ENCODE measurements around the gene PPT1.

PPT1 gene

GRCh38 chr1:40105028-40105427 is 8.0 kb upstream of the PPT1 start:
- no peak for DNase-seq (ENCODE audit: low spot score)
- TF ChIP-seq, protein P1, sequence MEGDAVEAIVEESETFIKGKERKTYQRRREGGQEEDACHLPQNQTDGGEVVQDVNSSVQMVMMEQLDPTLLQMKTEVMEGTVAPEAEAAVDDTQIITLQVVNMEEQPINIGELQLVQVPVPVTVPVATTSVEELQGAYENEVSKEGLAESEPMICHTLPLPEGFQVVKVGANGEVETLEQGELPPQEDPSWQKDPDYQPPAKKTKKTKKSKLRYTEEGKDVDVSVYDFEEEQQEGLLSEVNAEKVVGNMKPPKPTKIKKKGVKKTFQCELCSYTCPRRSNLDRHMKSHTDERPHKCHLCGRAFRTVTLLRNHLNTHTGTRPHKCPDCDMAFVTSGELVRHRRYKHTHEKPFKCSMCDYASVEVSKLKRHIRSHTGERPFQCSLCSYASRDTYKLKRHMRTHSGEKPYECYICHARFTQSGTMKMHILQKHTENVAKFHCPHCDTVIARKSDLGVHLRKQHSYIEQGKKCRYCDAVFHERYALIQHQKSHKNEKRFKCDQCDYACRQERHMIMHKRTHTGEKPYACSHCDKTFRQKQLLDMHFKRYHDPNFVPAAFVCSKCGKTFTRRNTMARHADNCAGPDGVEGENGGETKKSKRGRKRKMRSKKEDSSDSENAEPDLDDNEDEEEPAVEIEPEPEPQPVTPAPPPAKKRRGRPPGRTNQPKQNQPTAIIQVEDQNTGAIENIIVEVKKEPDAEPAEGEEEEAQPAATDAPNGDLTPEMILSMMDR (IDR thresholded peaks at IDR 0.05; ENCODE audit: extremely low read depth, missing control alignments) = no peak

DNA sequence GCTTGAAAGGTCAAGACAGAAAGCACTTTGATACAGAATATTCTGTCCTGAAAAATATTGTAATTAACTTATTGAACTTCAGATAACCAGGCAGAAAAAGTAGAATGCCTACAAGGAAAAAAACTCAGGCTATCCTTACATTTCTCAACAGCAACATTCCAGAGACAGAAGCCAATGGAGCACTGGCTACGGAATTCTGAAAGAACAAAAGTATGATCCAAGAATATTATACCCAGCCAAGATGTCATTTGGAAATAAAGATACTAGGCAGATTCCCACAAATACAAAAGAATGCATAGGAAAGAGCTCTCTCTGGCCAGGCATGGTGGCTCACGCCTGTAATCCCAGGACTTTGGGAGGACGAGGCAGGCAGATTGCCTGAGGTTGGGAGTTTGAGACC is 5.8 kb upstream of the PPT1 start:
- no peak for DNase-seq (ENCODE audit: low spot score)
- TF ChIP-seq, protein P1 (IDR thresholded peaks at IDR 0.05; ENCODE audit: extremely low read depth, missing control alignments) = no peak

DNA sequence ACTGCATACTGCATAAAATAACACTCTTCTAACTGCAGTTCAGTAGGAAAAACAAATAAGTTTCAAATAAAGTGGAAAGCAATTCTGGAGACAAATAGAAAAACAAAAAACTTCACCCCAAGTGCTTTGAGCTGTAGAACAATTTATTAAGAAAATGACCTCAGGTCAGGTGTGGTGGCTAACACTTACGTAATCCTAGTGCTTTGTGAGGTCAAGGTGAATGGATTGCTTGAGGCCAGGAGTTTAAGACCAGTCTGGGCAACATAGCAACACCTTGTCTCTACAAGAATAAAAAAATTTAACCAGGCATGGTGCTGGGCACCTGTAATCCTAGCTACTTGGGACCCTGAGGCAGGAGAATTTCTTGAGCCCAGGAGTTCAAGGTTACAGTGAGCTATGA is 5.0 kb upstream of the PPT1 start:
- TF ChIP-seq, protein P1 (IDR thresholded peaks at IDR 0.05; ENCODE audit: extremely low read depth, missing control alignments) = no peak
- no peak for DNase-seq (ENCODE audit: low spot score)

GRCh38 chr1:40096646-40096976 is 441 bp downstream of the PPT1 start:
- no peak for DNase-seq (ENCODE audit: low spot score)
- TF ChIP-seq, protein P1 (IDR thresholded peaks at IDR 0.05; ENCODE audit: extremely low read depth, missing control alignments) = no peak

- TF ChIP-seq, protein P1 (IDR thresholded peaks at IDR 0.05; ENCODE audit: extremely low read depth, missing control alignments) = no peak
- no peak for DNase-seq (ENCODE audit: low spot score)
These were observed 1.2 kb downstream of the PPT1 start for GRCh38 chr1:40095806-40096205.

- no peak for DNase-seq (ENCODE audit: low spot score)
- TF ChIP-seq, protein P1 (IDR thresholded peaks at IDR 0.05; ENCODE audit: extremely low read depth, missing control alignments) = no peak
These were observed 2.5 kb downstream of the PPT1 start for GRCh38 chr1:40094466-40095110.

- TF ChIP-seq, protein P1 (IDR thresholded peaks at IDR 0.05; ENCODE audit: extremely low read depth, missing control alignments) = no peak
- DNase-seq (ENCODE audit: low spot score) = no peak
These were observed 4.1 kb downstream of the PPT1 start for GRCh38 chr1:40092706-40093639.

Measured in GM20000 (cell line).